Activated naive CD4-positive, alpha-beta T cell treated with anti-CD3 and anti-CD28 coated beads, Interleukin-2, amount 10 ng/mL, durations not matched to agents 7 days and 5 days (primary cell): ENCODE results near the gene TNIK.

ENCODE experiments used
- CTCF ChIA-PET: fragments of 350-600 bp; sonication (Branson Sonifier 250); formaldehyde crosslinking; loops from one replicate; lab custom pipeline; 2021; ENCODE audit warnings: antibody characterized with exemption; lab: Charles Lee
- DNase-seq: peaks from one replicate; pipeline ENCODE4 v3.0.0-alpha.2; 2020
- H3K27ac Mint-ChIP-seq: one replicate; pipeline ENCODE4 v1.8.0; 2021; ENCODE audit warnings: mild to moderate bottlenecking, moderate library complexity, mixed read lengths
- H3K27me3 Mint-ChIP-seq: one replicate; pipeline ENCODE4 v1.8.0; 2021; ENCODE audit warnings: mild to moderate bottlenecking, mixed read lengths
- H3K36me3 Mint-ChIP-seq: one replicate; pipeline ENCODE4 v1.8.0; 2021; ENCODE audit warnings: mixed read lengths
- H3K4me1 Mint-ChIP-seq: one replicate; pipeline ENCODE4 v1.8.0; 2021; ENCODE audit warnings: mixed read lengths
- H3K4me3 Mint-ChIP-seq: one replicate; pipeline ENCODE4 v1.8.0; 2021; ENCODE audit warnings: mild to moderate bottlenecking, moderate library complexity, mixed read lengths
- H3K9me3 Mint-ChIP-seq: one replicate; pipeline ENCODE4 v1.8.0; 2021; ENCODE audit warnings: mixed read lengths

TNIK gene

DNA sequence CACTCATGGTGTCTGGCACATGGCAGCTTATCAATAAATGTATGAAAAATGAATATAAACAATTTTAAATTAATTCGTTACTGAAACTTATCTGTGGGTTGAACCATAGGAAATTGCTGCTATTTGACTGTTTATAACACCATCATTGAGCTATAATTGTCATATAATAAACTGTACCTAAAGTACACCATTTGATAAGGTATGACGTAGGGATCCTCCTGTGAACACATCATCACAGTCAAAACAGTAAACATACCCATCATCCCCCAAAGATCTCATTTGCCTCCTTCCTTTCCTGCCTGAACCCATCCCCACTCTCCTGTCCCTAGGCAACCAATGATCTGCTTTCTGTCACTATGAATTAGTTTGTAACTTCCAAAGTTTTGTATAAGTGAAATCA, 282.7 kb downstream of the TNIK start:
- Mint-ChIP-seq H3K36me3 (peaks cover 63% of the 10 kb centered on the region), H3K27ac (no peak overlapping the region)
- DNase-seq, result no peak

DNA sequence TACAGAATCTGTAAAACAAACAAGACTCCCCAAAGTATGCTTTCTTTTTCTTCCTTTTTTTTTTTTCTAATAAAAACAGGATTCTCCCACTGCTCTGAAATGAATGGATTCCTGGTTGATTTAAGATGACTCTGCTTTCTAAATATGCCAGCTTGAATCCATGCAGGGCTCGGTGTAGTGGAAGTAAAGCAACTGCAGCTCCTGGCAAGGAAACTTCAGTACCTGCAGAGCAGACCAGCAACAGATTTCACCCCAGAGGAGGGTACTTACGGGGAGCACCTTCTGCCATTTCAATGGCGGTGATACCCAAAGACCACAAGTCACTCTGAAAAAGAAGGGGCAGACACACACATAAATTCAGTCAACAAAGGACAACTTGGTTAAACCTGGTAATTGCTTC, 283.1 kb downstream of the TNIK start:
- H3K27ac Mint-ChIP-seq, result no peak overlapping the region
- DNase-seq, result no peak
- H3K4me1 Mint-ChIP-seq, result peaks cover 36% of the 10 kb centered on the region
- no peak overlapping the region for H3K4me3 Mint-ChIP-seq
- no peaks in the 10 kb centered on the region for H3K9me3 Mint-ChIP-seq
- no peaks in the 10 kb centered on the region for H3K27me3 Mint-ChIP-seq
- CTCF ChIA-PET, result no interaction called here
- H3K36me3 Mint-ChIP-seq, result peaks cover 62% of the 10 kb centered on the region

More for the DNA sequence above, 282.7 kb downstream of the TNIK start:
- Mint-ChIP-seq H3K4me3 (no peak overlapping the region), H3K27me3 (no peaks in the 10 kb centered on the region), H3K4me1 (peaks cover 36% of the 10 kb centered on the region), H3K9me3 (no peaks in the 10 kb centered on the region)
- CTCF ChIA-PET, result no interaction called here

DNA sequence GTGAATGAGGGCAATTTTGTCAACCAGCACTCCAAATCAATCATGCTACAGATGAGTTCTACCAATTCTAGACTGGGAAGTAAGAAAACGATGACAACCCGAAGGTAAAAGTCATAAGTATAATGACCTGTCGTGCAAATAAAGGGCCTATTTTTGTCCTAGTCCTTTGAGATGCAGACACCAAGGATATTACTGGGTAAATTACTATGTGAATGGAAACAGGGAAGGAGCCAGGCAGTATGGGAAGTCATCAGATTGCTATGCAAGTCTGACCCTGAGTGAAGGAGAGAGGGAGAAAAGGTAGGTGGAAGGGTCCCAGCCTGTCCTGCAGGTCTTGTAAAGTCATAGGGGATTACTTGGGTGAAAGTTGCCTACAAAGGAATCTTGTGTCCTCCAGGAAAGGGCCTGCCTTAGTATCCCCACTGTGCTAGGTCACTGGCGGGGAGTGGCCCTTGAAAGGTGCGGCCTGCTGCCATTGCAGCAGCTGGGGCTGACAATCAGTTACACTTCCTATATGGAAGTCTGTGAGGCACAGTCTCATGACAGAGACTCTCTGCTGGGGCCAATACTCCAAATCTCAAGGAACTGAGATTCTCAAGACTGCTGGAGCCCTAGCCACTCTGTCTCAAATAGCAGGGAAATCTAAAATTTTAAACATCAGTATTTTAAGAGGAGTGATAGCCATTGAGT, 283.8 kb downstream of the TNIK start:
- Mint-ChIP-seq H3K36me3 (peaks cover 64% of the 10 kb centered on the region), H3K27ac (no peak overlapping the region)

DNA sequence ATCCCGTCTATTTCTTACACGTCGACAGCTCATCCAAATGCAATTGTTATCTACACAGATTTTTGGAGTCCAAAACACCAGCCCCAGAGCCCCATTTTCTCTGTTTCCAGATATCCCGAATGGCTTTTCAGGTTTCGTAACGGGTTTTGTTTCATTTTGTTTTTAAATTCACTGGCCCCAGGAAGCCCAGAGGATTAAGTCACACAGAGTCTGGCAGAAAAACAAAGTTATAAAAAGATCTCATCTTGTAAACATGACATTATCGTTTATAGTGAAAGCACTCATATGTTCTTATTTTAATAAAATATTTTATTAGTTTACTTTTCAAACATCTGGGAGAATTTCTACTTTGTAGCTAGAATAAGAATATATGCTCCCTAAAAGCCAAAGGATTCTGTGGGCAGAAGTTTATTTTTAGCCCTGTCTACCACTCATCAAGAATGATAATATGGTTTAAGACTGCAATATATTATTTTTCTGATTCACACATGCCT, 284.4 kb downstream of the TNIK start:
- Mint-ChIP-seq H3K4me1 (peaks cover 34% of the 10 kb centered on the region), H3K36me3 (peaks cover 63% of the 10 kb centered on the region), H3K4me3 (no peak overlapping the region), H3K9me3 (no peaks in the 10 kb centered on the region), H3K27ac (no peak overlapping the region), H3K27me3 (no peaks in the 10 kb centered on the region)
- DNase-seq, result no peak
- CTCF ChIA-PET, result interaction anchor here (1.0 to 1.1 kb wide), 2 partner anchors 11 to 13 kb away, joined by 3 to 4 read pairs; no protein-coding TSS in a partner anchor

More for the DNA sequence above, 283.8 kb downstream of the TNIK start:
- H3K27me3 Mint-ChIP-seq, result no peaks in the 10 kb centered on the region
- CTCF ChIA-PET, result no interaction called here
- no peak for DNase-seq
- H3K4me3 Mint-ChIP-seq, result no peak overlapping the region
- peaks cover 36% of the 10 kb centered on the region for H3K4me1 Mint-ChIP-seq
- H3K9me3 Mint-ChIP-seq, result no peaks in the 10 kb centered on the region

- CTCF ChIA-PET, result interaction anchor here (2.1 kb wide), 1 partner anchor 11 kb away, joined by 7 read pairs; no protein-coding TSS in a partner anchor
- peaks cover 23% of the 10 kb centered on the region for H3K4me1 Mint-ChIP-seq
- no peaks in the 10 kb centered on the region for H3K9me3 Mint-ChIP-seq
- H3K36me3 Mint-ChIP-seq, result peaks cover 66% of the 10 kb centered on the region
- no peak for DNase-seq
- H3K27ac Mint-ChIP-seq, result no peak overlapping the region
- H3K4me3 Mint-ChIP-seq, result no peak overlapping the region
- H3K27me3 Mint-ChIP-seq, result no peaks in the 10 kb centered on the region
Measured at GRCh38 chr3:171173736-171174135, 286.5 kb downstream of the TNIK start.

GRCh38 chr3:171172070-171172469, 288.1 kb downstream of the TNIK start:
- Mint-ChIP-seq H3K36me3 (peaks cover 72% of the 10 kb centered on the region), H3K4me3 (no peak overlapping the region), H3K9me3 (no peaks in the 10 kb centered on the region), H3K27me3 (no peaks in the 10 kb centered on the region), H3K4me1 (peaks cover 10% of the 10 kb centered on the region), H3K27ac (peak overlapping the region; percentile 29)
- CTCF ChIA-PET, result interaction anchor here (1.2 to 2.1 kb wide), 2 partner anchors 9 to 11 kb away, joined by 3 to 7 read pairs; no protein-coding TSS in a partner anchor
- no peak for DNase-seq

GRCh38 chr3:171169866-171170265, 290.3 kb downstream of the TNIK start:
- H3K27me3 Mint-ChIP-seq, result no peaks in the 10 kb centered on the region
- H3K4me1 Mint-ChIP-seq, result peaks cover 19% of the 10 kb centered on the region
- DNase-seq, result no peak
- H3K9me3 Mint-ChIP-seq, result no peaks in the 10 kb centered on the region
- CTCF ChIA-PET, result no interaction called here
- H3K36me3 Mint-ChIP-seq, result peaks cover 73% of the 10 kb centered on the region
- H3K4me3 Mint-ChIP-seq, result no peak overlapping the region
- H3K27ac Mint-ChIP-seq, result no peak overlapping the region

GRCh38 chr3:171169443-171169842, 290.8 kb downstream of the TNIK start:
- Mint-ChIP-seq H3K27me3 (no peaks in the 10 kb centered on the region), H3K4me3 (no peak overlapping the region), H3K9me3 (no peaks in the 10 kb centered on the region), H3K27ac (no peak overlapping the region), H3K4me1 (peaks cover 16% of the 10 kb centered on the region), H3K36me3 (peaks cover 73% of the 10 kb centered on the region)
- DNase-seq, result no peak
- CTCF ChIA-PET, result no interaction called here

GRCh38 chr3:171168551-171168950, 291.7 kb downstream of the TNIK start:
- Mint-ChIP-seq H3K27ac (no peak overlapping the region), H3K4me1 (peaks cover 16% of the 10 kb centered on the region), H3K27me3 (no peaks in the 10 kb centered on the region), H3K36me3 (peaks cover 74% of the 10 kb centered on the region), H3K9me3 (no peaks in the 10 kb centered on the region), H3K4me3 (no peak overlapping the region)
- no peak for DNase-seq
- CTCF ChIA-PET, result interaction anchor here (0.7 to 1.8 kb wide), 2 partner anchors 211 to 397 kb away, joined by 3 to 7 read pairs; no protein-coding TSS in a partner anchor

DNA sequence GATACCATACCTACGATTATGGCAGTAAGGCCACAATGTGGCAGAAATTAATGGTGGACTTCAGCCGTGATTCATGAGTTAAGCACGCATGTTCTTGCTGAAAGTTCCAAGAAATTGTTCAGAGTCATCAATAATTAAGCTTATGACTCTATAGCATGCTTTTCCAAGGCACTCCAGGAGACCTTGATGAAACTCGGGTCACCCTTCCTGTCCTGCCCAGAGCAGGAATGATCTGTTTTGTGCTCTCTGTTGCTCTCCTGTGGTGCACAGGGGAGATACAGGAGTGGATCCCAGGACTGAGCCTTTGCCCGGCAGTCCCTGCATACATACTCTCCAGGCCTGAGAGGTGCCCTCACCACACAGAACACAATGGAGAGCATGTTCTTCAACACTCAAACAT, 292.1 kb downstream of the TNIK start:
- peaks cover 75% of the 10 kb centered on the region for H3K36me3 Mint-ChIP-seq
- DNase-seq, result no peak
- H3K9me3 Mint-ChIP-seq, result peaks cover 2% of the 10 kb centered on the region
- CTCF ChIA-PET, result interaction anchor here (0.7 to 1.8 kb wide), 2 partner anchors 212 to 397 kb away, joined by 3 to 7 read pairs; no protein-coding TSS in a partner anchor
- H3K27me3 Mint-ChIP-seq, result no peaks in the 10 kb centered on the region
- H3K27ac Mint-ChIP-seq, result no peak overlapping the region
- H3K4me1 Mint-ChIP-seq, result peaks cover 19% of the 10 kb centered on the region
- no peak overlapping the region for H3K4me3 Mint-ChIP-seq

GRCh38 chr3:171165983-171166382, 294.2 kb downstream of the TNIK start:
- peaks cover 23% of the 10 kb centered on the region for H3K4me1 Mint-ChIP-seq
- no peak for DNase-seq
- H3K4me3 Mint-ChIP-seq, result no peak overlapping the region
- H3K27me3 Mint-ChIP-seq, result no peaks in the 10 kb centered on the region
- CTCF ChIA-PET, result interaction anchor here (2.6 kb wide), 1 partner anchor 399 kb away, joined by 24 read pairs; no protein-coding TSS in a partner anchor
- H3K9me3 Mint-ChIP-seq, result peaks cover 6% of the 10 kb centered on the region
- H3K27ac Mint-ChIP-seq, result peak overlapping the region; percentile 29
- peaks cover 68% of the 10 kb centered on the region for H3K36me3 Mint-ChIP-seq

- peaks cover 71% of the 10 kb centered on the region for H3K36me3 Mint-ChIP-seq
- H3K4me3 Mint-ChIP-seq, result no peak overlapping the region
- H3K4me1 Mint-ChIP-seq, result peaks cover 23% of the 10 kb centered on the region
- CTCF ChIA-PET, result interaction anchor here (2.6 kb wide), 1 partner anchor 400 kb away, joined by 24 read pairs; no protein-coding TSS in a partner anchor
- no peaks in the 10 kb centered on the region for H3K27me3 Mint-ChIP-seq
- H3K27ac Mint-ChIP-seq, result peak overlapping the region; percentile 29
- H3K9me3 Mint-ChIP-seq, result peaks cover 6% of the 10 kb centered on the region
- no peak for DNase-seq
Measured at GRCh38 chr3:171165499-171165921, 294.7 kb downstream of the TNIK start.

DNA sequence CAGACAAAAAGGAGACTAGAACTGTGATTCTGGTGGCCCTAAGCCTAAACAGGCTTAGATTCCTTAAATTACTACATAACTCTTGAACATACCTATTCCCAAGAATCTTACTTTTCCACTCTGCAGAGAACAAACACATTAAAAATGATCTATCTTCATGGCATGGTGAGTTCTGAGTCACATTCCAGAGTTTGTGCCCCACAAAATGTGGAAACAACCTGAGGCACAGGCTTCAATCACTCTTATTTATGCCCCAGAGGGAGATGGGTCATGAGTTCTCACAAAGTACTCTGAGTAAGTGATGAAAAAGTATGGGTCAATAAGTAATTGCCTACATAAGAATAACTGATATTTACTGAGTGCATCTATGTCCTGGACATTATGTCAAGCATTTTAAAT, 296.1 kb downstream of the TNIK start:
- peaks cover 23% of the 10 kb centered on the region for H3K4me1 Mint-ChIP-seq
- H3K36me3 Mint-ChIP-seq, result peaks cover 80% of the 10 kb centered on the region
- no peaks in the 10 kb centered on the region for H3K27me3 Mint-ChIP-seq
- no peak overlapping the region for H3K27ac Mint-ChIP-seq
- DNase-seq, result no peak
- H3K9me3 Mint-ChIP-seq, result peaks cover 6% of the 10 kb centered on the region
- no peak overlapping the region for H3K4me3 Mint-ChIP-seq
- CTCF ChIA-PET, result interaction anchor here (2.6 kb wide), 1 partner anchor 401 kb away, joined by 24 read pairs; no protein-coding TSS in a partner anchor

GRCh38 chr3:171163101-171164066, 296.8 kb downstream of the TNIK start:
- peak overlapping the region; percentile 64 for H3K27ac Mint-ChIP-seq
- H3K4me3 Mint-ChIP-seq, result no peak overlapping the region
- peak; percentile 32 for DNase-seq
- CTCF ChIA-PET, result interaction anchor here (0.9 to 2.7 kb wide), 17 partner anchors 9 to 1504 kb away, joined by 3 to 34 read pairs (median 4); partner anchors contain the start of gene TNIK
- H3K36me3 Mint-ChIP-seq, result peaks cover 80% of the 10 kb centered on the region
- H3K27me3 Mint-ChIP-seq, result no peaks in the 10 kb centered on the region
- H3K4me1 Mint-ChIP-seq, result peaks cover 23% of the 10 kb centered on the region
- peaks cover 6% of the 10 kb centered on the region for H3K9me3 Mint-ChIP-seq
